Adrenal gland (tissue), 5 donors: ENCODE results near the gene CFAP77.

Source experiments
- CTCF ChIP-seq, 6 experiments: fragments of 450-650 bp in 4 of 6; fragments of 200-600 bp in 2 of 6; sonication (generic) in 1 of 6; IDR thresholded peaks; 1 replicate in 5 of 6; 2 replicates in 1 of 6; pipeline versions ENCODE4 v1.5.1 to v1.8.0; 2016 to 2021; ENCODE audit warnings: antibody characterized with exemption in 6 of 6, mild to moderate bottlenecking in 2 of 6, moderate library complexity in 1 of 6
- POLR2A ChIP-seq, 2 donors: fragments of 450-650 bp; IDR thresholded peaks; one replicate each; pipeline ENCODE4 v1.6.1; 2017; ENCODE audit warnings: antibody characterized with exemption in 2 of 2, mild to moderate bottlenecking in 2 of 2, moderate library complexity in 1 of 2
- donor health status: DM: no; HTN: no; CAD: no.

GRCh38 chr9:132518626-132519025 lies 108.6 kb downstream of the CFAP77 start:
- TF ChIP-seq CTCF (IDR thresholded peaks at IDR 0.05) (no peak), POLR2A (IDR thresholded peaks at IDR 0.05) (no peak)
